Sciatic nerve (tissue), 2 donors: ENCODE data around the gene CHSY3. TPM values are rescaled to one million over a fixed set of nuclear protein-coding genes. Genes with fewer than 3 reads are reported as not detected.

ENCODE experiments used
- ATAC-seq: fragments of 200-7000 bp; cut with Tn5 transposase; one replicate; pipeline ENCODE4 v1.9.1; 2020; ENCODE audit warnings: mild to moderate bottlenecking, moderate library complexity
- DNase-seq: peaks from one replicate; pipeline ENCODE4 v3.0.0-alpha.2; 2020; ENCODE audit warnings: low spot score
- intact Hi-C: fragments of 100-400 bp; cut with DNase I; formaldehyde crosslinking; loops from one replicate; pipeline ENCODE4 v1.14.2; 2022
- total RNA-seq: library from RNA; stranded (reverse); fragmentation: NEBNext Ultra II Directional; extraction: Animal tissue kit (Norgen Biotek cat#: 25700); gene quantifications from one replicate; pipeline ENCODE4 v1.2.1, GENCODE V29; 2021
- donor health status: DM: no; HTN: no; CAD: no.
- donor health status: DM: no; HTN: no; CAD: no.

Gene CHSY3
- total RNA-seq, 1 donor from 2014 or later, result 4.0 TPM

DNA sequence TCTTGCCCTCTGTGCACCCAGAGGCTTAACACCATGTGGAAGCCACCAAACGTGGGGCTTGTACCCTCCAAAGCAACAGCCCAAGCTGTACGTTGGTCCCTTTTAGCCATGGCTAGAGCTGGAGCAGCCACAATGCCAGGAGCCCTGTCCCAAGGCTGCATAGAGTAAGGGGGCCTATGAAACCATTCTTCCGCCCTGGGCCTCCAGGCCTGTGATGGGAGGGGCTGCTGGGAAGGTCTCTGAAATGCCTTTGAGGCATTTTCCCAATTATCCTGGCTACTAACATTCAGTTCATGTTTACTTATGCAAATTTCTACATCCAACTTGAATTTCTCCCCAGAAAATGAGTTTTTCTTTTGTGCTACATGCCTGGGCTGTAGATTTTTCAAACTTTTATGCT is 33.8 kb downstream of the CHSY3 start:
- DNase-seq, result no peak
- intact Hi-C loops, result no loop called here
- ATAC-seq, result no peak

DNA sequence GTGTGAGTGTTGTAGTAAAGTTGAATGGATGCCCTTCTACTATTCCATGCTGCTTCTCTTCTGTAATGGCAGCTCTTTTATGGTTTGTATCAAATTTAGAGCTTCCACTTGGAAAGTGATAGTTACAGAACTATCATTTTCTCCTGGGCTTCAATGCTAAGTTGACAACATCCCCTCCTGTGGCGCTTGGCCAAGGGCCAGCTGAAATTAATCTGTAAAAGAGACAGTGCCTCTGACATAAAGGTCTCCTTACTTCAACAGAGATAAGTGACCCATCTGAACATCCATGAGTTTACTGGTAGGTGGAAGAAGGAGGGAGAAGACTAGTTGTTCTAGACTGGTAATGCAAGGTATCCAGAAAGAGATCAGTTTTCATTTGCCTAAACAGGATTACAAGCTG is 39.7 kb downstream of the CHSY3 start:
- intact Hi-C loops, result no loop called here
- no peak for ATAC-seq
- DNase-seq, result no peak

DNA sequence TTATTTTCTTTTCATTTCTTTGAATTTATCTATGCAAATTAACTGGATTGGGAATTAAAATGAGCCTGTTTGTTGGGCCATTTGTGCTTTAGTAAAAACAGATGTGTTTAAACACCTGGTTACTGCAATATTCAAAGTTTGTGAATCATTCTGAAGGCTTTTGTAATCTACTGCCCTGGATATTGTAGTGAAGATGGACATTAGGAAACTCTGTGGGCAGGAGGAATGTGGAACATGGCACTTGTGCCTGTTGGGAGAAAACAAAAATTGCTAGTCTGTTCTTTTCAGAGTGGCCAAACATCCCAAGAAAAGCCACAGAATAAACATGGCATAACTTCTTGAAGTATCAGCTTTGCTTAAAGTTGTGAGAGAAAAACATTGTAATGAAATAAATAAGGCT is 40.8 kb downstream of the CHSY3 start:
- no peak for DNase-seq
- intact Hi-C loops, result no loop called here
- ATAC-seq, result peak; percentile 83

DNA sequence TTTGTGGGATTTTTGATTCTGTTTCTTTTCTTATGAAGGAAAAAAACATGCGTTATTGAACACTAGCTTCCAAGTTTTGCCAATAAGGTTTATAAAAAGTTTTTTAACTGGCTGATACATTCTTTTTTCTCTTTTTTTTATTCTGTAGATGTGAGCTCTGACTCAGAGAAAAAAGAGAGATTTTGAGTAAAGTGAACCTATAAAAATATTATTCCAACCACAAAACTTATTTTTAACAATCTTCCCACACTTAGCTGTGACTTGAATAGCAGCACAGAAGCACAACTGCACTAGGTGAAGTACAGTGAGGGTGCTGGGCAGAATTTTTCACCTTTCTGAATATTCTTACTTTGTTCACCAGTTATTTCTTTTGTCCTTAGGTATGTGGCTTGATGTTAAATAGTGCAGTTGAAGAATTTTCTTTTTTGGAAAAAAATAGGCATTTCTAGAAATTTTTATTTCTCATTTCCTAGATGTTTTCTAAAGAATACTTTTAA is 41.6 kb downstream of the CHSY3 start:
- ATAC-seq, result no peak
- no peak for DNase-seq
- intact Hi-C loops, result no loop called here

DNA sequence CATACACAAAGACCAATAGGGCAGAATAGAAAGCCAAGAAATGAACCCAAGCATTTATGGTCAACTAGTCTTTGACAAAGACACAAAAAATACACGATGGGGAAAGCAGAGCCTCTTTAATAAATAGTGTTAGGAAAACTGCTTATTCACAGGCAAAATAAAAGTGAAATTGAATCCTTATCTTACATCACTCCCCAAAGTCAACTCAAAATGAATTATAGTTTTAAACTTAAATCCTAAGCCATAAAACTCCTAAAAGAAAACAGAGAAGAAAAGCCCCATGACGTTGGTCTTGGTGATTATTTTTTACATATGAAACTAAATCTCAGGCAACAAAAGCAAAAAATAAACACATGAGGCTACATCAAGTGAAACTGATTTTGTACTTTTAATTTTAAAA is 46.8 kb downstream of the CHSY3 start:
- intact Hi-C loops, result no loop called here
- DNase-seq, result no peak
- no peak for ATAC-seq

DNA sequence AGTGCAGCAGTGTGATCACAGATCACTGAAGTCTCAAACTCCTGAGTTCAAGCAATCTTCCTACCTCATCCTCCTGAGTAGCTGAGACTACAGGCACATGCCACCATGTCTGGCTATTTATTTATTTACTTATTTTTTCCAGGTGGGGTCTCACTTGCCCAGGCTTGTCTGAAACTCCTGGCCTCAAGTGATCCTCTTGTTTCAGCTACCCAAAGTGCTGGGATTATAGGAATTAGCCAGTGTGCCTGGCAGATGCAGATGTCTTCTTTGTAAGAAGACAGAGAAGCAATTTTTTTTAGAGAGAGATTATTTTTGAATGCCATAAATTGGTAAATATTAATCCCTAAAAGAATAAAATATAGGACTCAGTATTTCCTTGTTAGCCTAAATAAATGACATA is 54.3 kb downstream of the CHSY3 start:
- ATAC-seq (no peak), DNase-seq (no peak)
- intact Hi-C loops, result no loop called here

DNA sequence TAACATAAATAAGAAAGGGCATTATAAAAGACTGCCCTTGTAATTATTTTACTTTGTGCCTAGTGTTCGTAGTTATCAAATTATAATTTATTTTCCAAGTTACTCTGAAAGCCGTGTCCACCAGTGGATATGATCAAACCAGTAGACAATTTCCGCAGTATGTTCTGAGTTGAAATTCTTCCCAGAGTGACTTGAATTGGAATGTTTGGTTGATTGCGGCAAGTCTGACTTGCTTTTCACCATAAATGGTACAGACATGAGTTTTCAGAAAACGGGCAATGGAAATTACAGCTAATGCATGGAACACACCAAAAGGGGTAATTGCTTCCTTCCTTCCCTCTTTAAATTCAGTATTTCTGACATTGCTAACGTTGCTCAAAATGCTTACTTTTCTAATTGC is 56.6 kb downstream of the CHSY3 start:
- intact Hi-C loops, result no loop called here
- ATAC-seq, result no peak
- no peak for DNase-seq

DNA sequence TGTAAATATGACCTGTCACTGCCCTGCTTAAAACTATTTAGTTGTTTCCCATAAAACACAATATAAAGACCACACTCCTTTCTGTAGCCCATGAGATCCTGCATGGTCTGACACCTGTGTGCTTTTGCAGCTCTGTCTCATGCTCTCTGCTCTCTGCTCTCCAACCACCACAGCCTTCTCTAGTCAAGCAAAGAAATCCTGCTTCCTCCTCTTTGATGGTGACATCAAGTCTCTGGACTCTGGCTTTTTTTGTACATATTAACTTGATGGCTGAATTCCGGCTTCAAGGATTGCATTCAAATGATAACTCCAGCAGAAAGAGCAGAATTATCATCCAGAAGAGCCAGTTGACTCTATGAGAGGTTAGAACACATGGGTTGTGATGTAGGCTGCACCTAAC is 58.2 kb downstream of the CHSY3 start:
- DNase-seq (no peak), ATAC-seq (no peak)
- intact Hi-C loops, result no loop called here

DNA sequence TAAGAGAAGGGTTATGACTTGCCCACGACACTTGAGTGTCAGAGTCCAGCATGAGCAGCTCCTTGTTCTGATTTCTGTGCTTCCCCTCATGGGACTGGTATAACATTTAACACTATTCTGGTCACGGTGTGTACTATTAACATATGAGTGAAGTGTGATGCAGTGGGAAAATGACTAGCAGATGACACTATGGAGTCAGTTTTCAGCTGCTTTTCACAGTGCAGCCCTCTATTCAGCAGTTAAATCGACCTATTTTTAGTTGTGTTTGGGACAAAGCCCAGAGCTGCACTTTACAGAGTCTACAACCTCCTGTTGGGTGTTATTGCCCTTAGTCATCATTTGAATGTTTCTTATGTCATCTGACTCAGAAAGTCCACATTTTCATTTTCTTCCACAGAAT is 59.1 kb downstream of the CHSY3 start:
- intact Hi-C loops, result no loop called here
- no peak for DNase-seq
- peak; percentile 74 for ATAC-seq

DNA sequence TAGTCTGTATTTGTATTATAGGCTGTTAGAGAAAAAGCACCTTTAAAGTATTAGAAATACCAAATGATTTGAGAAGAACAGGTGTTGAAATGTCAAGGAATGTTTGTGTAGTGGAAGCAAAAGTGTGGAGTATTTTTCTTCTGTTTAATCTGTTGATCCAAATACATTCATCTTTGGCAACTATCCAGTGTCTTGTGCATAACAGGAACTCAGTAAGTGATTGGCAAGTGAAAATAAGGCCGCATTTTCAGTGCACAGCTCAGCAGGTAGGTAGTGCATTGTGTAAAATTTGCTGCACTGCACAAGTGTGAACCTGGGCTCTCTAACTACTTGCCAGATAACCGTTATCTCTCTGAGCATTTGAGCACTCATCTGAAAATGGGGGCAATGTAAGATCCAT is 61.8 kb downstream of the CHSY3 start:
- no peak for ATAC-seq
- DNase-seq, result no peak
- intact Hi-C loops, result no loop called here

DNA sequence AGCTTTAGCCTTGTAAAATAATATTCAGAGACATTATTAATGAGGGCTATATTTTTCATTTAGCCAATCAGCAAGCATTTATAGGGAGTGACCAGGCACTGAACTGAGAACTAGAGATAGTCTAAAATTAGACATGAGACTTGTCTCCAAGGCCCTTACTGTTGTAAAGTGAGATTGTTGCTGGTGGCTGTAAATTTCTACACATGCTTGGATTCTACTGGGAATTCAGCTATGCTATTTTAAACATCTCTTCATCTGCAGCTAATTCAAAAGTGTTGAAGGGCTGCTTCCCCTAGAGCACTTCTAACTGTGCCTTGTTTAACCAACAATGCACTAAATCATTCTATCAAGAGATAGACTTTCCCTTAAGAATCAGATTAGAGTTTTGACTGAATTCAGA is 67.4 kb downstream of the CHSY3 start:
- no peak for ATAC-seq
- intact Hi-C loops, result no loop called here

DNA sequence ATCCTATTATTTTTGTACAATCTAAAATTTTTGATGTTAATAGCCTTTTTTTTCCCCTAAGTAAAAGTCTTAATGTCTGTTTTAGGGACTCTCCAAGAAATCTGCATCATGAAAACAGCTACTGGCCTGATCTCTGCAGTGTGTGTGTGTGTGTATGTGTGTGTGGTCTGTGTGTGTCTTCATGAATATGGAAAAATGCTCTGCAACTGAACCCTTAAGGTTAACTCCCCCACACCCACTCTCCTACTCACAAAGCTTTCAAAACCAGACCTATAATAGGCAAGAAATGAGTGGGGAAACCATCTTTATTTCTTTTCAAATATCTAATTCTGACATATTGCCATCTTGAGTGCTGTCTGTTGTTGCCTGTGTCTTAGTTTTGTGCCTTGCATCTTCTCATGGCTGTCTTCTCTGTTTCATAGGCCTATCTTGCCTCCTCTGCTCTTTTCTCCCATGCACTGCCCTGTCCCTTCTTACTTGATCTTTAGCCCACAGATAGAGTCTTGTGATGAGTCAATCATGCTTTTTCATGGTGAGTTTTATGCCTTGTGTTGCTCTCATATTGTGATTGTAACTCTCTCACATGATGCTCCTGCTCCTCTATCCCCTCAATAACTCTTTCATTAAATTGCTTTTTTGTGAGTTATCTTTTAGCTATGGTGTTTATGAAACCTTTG is 68.3 kb downstream of the CHSY3 start:
- no peak for DNase-seq
- no peak for ATAC-seq
- intact Hi-C loops, result no loop called here

More for the DNA sequence above, 67.4 kb downstream of the CHSY3 start:
- DNase-seq, result no peak

DNA sequence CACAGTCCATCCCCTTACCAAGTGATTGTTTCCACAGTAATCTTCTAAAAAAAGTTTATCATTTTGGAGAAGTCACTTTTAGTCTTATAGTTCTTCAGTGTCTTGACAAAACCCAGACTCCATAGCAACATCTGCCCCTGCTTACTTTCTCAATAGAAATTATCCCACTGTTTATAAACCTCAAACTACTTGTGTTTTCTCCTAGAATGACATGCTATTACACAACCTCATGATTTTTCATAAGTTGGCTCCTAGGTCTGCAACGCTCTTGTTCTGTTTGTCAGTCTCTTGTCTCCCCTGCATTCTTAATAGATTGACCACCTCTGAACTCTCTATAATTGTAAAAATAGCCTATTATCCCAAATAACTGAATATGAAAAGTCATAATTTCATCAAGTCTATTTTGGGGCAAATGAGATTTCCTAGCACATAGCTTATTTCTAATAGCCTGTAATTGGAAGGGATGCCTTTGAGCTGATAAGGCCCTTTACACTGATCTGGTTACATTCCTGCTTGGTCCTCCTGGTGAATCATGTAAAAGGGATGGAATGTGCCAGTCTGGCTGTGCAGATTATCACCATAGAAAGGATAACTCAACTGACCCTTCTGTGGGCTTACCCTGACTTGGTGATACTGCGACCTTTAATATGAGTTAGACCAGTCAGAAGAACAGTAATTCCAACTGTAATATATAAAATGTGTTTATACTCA is 69.6 kb downstream of the CHSY3 start:
- ATAC-seq (no peak), DNase-seq (no peak)
- intact Hi-C loops, result no loop called here

DNA sequence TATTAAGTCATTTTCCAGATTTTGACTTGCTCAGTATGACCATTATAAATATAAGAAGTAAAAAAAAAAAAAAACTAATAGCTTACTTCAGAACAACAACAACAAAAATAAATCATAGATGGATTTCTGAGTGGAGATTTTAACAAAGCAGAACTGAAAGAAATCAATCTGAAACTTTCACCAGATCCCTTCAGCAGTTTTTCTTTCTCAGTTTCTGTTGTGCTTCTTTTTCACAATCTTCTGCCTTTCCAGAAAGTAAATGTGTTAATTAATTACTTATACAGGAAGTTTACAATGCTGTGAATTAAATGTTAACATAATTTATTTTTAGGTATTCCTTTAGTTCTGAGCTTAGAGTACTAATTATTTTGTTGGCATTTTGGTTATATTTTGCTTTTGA is 73.5 kb downstream of the CHSY3 start:
- DNase-seq, result no peak
- ATAC-seq, result no peak
- intact Hi-C loops, result no loop called here

DNA sequence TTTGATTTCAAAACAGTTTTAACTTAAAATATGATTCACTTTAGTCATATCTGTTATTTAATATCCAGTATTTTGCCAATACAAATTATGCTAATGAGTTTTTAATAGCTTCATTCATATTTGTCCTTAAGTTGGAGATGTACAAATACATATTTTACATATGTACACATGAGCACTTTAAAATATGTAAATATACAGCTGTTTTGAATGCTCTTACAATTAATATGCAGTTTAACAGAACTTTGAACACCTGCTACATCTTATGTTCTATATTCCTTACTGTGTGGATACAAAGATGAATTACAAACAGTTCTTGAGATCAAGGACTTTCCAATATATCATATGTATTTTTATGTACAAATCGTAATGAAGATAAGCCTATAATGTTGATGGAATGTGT is 74.0 kb downstream of the CHSY3 start:
- intact Hi-C loops, result no loop called here
- no peak for ATAC-seq
- DNase-seq, result no peak

DNA sequence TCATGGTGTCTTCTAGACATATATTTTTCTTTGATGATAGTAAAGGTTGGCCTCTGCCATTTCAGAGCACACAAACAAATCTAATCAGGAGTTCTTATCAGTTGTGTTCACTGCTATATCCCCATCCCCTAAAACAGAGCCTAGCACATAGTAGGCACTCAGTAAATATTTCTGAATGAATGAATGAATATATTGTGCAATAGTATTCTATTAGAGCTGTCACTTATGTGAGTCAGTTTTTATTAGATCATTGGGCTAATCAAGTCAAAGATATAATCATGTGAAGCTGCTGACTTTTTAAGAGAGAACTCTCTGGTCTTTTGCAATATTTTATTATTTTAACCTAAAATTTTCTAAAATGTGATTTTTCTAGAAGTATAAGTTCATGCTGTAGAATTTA is 84.2 kb downstream of the CHSY3 start:
- no peak for DNase-seq
- intact Hi-C loops, result no loop called here

DNA sequence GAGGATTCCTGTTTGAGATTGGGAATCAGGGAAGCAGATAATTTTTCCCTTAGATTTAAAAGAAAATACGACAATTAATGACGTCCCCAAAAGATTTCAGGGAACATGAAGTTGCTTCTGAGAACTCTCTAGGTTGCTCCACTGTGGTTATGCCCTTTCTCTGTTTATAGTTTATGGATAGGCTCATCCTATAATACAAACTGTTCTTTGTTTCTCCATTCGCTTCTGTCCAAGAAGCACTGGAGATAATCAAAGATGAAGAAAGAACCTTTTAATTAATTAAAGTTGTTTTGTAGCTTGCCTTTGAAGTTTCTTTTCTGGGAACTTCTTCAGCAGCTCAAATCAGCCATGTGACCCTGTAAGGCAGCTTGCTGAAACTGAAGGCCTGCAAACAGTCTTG is 87.5 kb downstream of the CHSY3 start:
- DNase-seq (no peak), ATAC-seq (peak; percentile 53)
- intact Hi-C loops, result no loop called here

More for the DNA sequence above, 84.2 kb downstream of the CHSY3 start:
- no peak for ATAC-seq

DNA sequence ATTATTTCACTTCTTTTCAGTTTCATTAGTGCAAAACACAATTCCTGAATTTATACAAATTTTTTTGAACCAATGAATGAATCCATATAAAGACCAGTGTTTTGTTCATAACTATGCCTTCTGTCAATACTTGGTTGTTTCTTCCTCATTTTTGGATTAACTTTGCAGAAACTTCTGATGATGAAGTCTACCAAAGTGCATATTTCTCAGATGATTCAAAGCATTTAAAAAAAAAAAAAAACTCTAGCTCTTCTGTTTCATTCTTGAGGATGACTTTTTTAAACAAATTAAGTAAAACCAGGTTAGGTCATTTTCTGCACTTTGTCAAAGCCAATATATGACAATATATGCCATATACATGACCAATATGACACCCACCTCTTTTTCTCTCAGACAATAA is 92.6 kb downstream of the CHSY3 start:
- intact Hi-C loops, result no loop called here
- ATAC-seq, result no peak
- DNase-seq, result no peak

DNA sequence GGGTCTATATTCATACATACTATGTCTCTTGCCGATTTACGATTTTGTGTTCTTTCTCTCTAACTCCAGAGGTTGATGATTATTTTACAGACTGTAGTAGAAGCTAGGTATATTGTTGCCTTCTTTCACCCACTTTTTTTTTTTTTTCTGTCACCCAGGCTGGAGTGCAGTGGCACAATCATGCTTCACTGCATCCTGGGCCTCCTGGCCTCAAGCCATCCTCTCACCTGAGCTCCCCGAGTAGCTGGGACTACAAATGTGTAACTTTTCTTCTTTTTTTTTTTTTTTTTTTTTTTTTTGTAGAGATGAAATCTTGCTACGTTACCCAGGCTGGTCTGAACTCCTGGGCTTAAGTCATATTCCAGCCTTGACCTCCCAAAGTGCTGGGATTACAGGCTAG is 96.2 kb downstream of the CHSY3 start:
- DNase-seq (no peak), ATAC-seq (no peak)
- intact Hi-C loops, result no loop called here

DNA sequence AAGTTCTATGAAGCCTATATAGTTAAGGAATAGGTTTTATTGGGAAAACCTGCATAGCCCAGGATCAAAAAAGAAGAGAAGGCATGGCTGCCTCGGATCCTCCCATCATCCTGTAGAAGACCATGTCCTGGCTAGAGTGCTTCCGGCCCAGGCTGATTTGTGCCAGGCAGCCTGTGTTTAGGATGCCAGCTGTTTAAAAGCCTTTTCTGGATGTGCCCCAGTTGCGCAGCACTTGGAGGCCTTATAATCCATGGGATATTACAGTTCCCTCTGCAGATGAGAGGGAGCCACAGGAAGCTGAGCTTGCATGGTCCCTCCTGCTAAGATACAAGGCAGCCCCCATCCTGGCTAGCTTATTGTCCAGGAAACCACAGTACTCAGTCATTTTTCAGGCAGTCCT is 97.9 kb downstream of the CHSY3 start:
- no peak for ATAC-seq
- intact Hi-C loops, result no loop called here
- DNase-seq, result no peak

DNA sequence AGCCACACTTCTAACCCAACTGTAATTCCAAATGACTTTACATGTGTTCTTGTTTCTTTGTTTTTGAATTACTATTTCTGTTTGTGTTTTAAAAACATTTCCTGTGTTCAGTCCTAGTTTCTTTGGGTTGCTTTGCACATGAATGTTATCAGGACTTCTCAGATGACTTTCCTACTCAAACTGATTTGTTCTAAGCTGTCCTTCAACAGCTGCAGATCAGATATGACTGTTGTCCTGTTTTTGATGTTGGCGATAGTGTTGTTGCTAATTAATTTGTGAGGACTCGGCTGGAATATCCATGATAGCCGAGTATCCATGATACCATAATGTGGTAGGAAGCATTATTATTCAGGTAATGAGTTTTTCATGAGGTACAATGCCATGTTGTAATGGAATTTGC is 98.6 kb downstream of the CHSY3 start:
- ATAC-seq (no peak), DNase-seq (no peak)
- intact Hi-C loops, result no loop called here
